Neural cell (in vitro differentiated cells): ENCODE data around the gene FMC1. TPM values are rescaled to one million over a fixed set of nuclear protein-coding genes. Genes with fewer than 3 reads are reported as not detected.

Experiments
- H2AFZ ChIP-seq: fragments of 200-600, 300-800 bp; sonication (generic), shearing (Covaris generic); 2 replicates; pipeline ENCODE4 v1.6.0; 2014; ENCODE audit warnings: low read depth, mild to moderate bottlenecking, antibody characterized with exemption, low read length, moderate library complexity
- H3F3A ChIP-seq: fragments of 200-600 bp; shearing (Covaris generic); 2 replicates; pipeline ENCODE4 v1.6.1; 2016; ENCODE audit warnings: mild to moderate bottlenecking, moderate library complexity, mixed read lengths, antibody characterized with exemption, low read length; ENCODE audit not compliant: insufficient read depth, poor library complexity, severe bottlenecking
- H3K27ac ChIP-seq: fragments of 200-600, 300-800 bp; sonication (generic), shearing (Covaris generic); 2 replicates; pipeline ENCODE4 v1.5.1; 2014; ENCODE audit warnings: mild to moderate bottlenecking, low read length, moderate library complexity
- H3K27me3 ChIP-seq: fragments of 300-800, 200-600 bp; sonication (generic), shearing (Covaris generic); 2 replicates; pipeline ENCODE4 v1.6.0; 2014; ENCODE audit warnings: mild to moderate bottlenecking, low read depth, low read length, moderate library complexity; ENCODE audit not compliant: insufficient read depth
- H3K36me3 ChIP-seq: fragments of 300-800, 200-600 bp; sonication (generic), shearing (Covaris generic); 2 replicates; pipeline ENCODE4 v1.5.1; 2014; ENCODE audit warnings: mild to moderate bottlenecking, antibody characterized with exemption, low read length, moderate library complexity; ENCODE audit not compliant: insufficient read depth
- H3K4me2 ChIP-seq: fragments of 300-800, 200-600 bp; sonication (generic), shearing (Covaris generic); 2 replicates; pipeline ENCODE4 v1.6.0; 2014; ENCODE audit warnings: mild to moderate bottlenecking, low read length
- H3K4me3 ChIP-seq: fragments of 300-800, 200-600 bp; sonication (generic), shearing (Covaris generic); 2 replicates; pipeline ENCODE4 v1.5.1; 2014; ENCODE audit warnings: mild to moderate bottlenecking, low read length, moderate library complexity
- H3K79me2 ChIP-seq: fragments of 200-600 bp; shearing (Covaris generic); replicated peaks from 2 replicates; pipeline ENCODE4 v1.6.0; 2014; ENCODE audit warnings: mild to moderate bottlenecking, low read length, moderate library complexity; ENCODE audit not compliant: insufficient read depth
- H3K9ac ChIP-seq: fragments of 300-800, 200-600 bp; sonication (generic), shearing (Covaris generic); 2 replicates; pipeline ENCODE4 v1.6.1; 2016; ENCODE audit warnings: mild to moderate bottlenecking, low read length, mixed read lengths
- H3K9me2 ChIP-seq: fragments of 200-600 bp; shearing (Covaris generic); 2 replicates; pipeline ENCODE4 v1.6.1; 2016; ENCODE audit warnings: mild to moderate bottlenecking, low read length, mixed read lengths; ENCODE audit not compliant: insufficient read depth
- H3K9me3 ChIP-seq: fragments of 200-600, 300-800 bp; sonication (generic), shearing (Covaris generic); 2 replicates; pipeline ENCODE4 v1.6.1; 2016; ENCODE audit warnings: mild to moderate bottlenecking, mixed run types, low read length, moderate library complexity, mixed read lengths
- H4K20me1 ChIP-seq: fragments of 200-600 bp; shearing (Covaris generic); 2 replicates; pipeline ENCODE4 v1.6.1; 2016; ENCODE audit warnings: mild to moderate bottlenecking, mixed run types; ENCODE audit not compliant: insufficient read depth
- CTCF ChIP-seq: fragments of 450-650 bp; IDR thresholded peaks from 2 replicates; pipeline ENCODE4 v1.5.1; 2014; ENCODE audit warnings: antibody characterized with exemption, mild to moderate bottlenecking, moderate library complexity; ENCODE audit not compliant: poor library complexity, severe bottlenecking
- EP300 ChIP-seq: fragments of 450-650 bp; conservative IDR thresholded peaks from 2 replicates; pipeline ENCODE4 v1.6.1; 2014; ENCODE audit warnings: antibody characterized with exemption, mild to moderate bottlenecking, moderate library complexity; ENCODE audit not compliant: poor library complexity, severe bottlenecking
- EZH2 ChIP-seq: fragments of 200-600, 300-800 bp; shearing (Covaris generic), sonication (generic); IDR thresholded peaks from 2 replicates; pipeline ENCODE4 v1.6.1; 2014; ENCODE audit warnings: antibody characterized with exemption, low read length, borderline replicate concordance, mild to moderate bottlenecking; ENCODE audit not compliant: insufficient read depth, poor library complexity, severe bottlenecking
- MXI1 ChIP-seq: fragments of 450-650 bp; conservative IDR thresholded peaks from 2 replicates; pipeline ENCODE4 v1.6.1; 2014; ENCODE audit warnings: antibody characterized with exemption, mild to moderate bottlenecking; ENCODE audit not compliant: poor library complexity, severe bottlenecking
- POLR2AphosphoS5 ChIP-seq: IDR thresholded peaks from 2 replicates; pipeline ENCODE4 v1.6.1; 2012
- RAD21 ChIP-seq: fragments of 450-650 bp; conservative IDR thresholded peaks from 2 replicates; pipeline ENCODE4 v1.6.1; 2014; ENCODE audit warnings: antibody characterized with exemption, mild to moderate bottlenecking, moderate library complexity
- REST ChIP-seq: IDR thresholded peaks from 2 replicates; pipeline ENCODE4 v1.6.1; 2012; ENCODE audit warnings: borderline replicate concordance
- SMC3 ChIP-seq: fragments of 450-650 bp; conservative IDR thresholded peaks from 2 replicates; pipeline ENCODE4 v1.6.1; 2014; ENCODE audit warnings: antibody characterized with exemption, mild to moderate bottlenecking, moderate library complexity; ENCODE audit not compliant: poor library complexity
- TAF1 ChIP-seq: IDR thresholded peaks from 2 replicates; pipeline ENCODE4 v1.6.1; 2012; ENCODE audit warnings: low read depth
- polyA plus RNA-seq: library from polyadenylated mRNA; depleted of rRNA; stranded (reverse); fragments of >200 nt; gene quantifications from 2 replicates; pipeline ENCODE4 v1.2.3, GENCODE V29; 2014

The FMC1 gene
- polyA plus RNA-seq, 1 donor from 2014 or later: 54.8 TPM

GRCh38 chr7:139374246-139374645 is 33.1 kb downstream of the FMC1 start:
- Histone ChIP-seq H3K36me3 (peaks cover 13% of the 10 kb centered on the region), H4K20me1 (no peaks in the 10 kb centered on the region), H3K9me2 (no peaks in the 10 kb centered on the region), H3K9me3 (no peaks in the 10 kb centered on the region), H3K27me3 (no peaks in the 10 kb centered on the region), H3K27ac (no peak overlapping the region), H3K4me2 (no peak overlapping the region), H3F3A (no peaks in the 10 kb centered on the region), H2AFZ (no peak overlapping the region), H3K4me3 (no peak overlapping the region), H3K79me2 (peaks cover 64% of the 10 kb centered on the region), H3K9ac (no peak overlapping the region)
- no peak for TF ChIP-seq SMC3
- no peak for TF ChIP-seq TAF1
- no peak for TF ChIP-seq CTCF
- TF ChIP-seq RAD21: no peak
- no peak for TF ChIP-seq EZH2
- TF ChIP-seq MXI1: no peak
- TF ChIP-seq EP300: no peak
- TF ChIP-seq REST: no peak

- H2AFZ ChIP-seq: no peak overlapping the region
- H3K79me2 ChIP-seq: peaks cover 6% of the 10 kb centered on the region
- no peaks in the 10 kb centered on the region for H4K20me1 ChIP-seq
- TF ChIP-seq POLR2AphosphoS5 (no peak), CTCF (no peak), EP300 (no peak), RAD21 (no peak), SMC3 (no peak), REST (no peak), EZH2 (no peak), TAF1 (no peak), MXI1 (no peak)
- no peak overlapping the region for H3K4me3 ChIP-seq
- H3K36me3 ChIP-seq: peaks cover 12% of the 10 kb centered on the region
- H3K27ac ChIP-seq: no peak overlapping the region
- H3K4me2 ChIP-seq: no peak overlapping the region
- no peaks in the 10 kb centered on the region for H3K9me2 ChIP-seq
- no peaks in the 10 kb centered on the region for H3K27me3 ChIP-seq
- H3K9me3 ChIP-seq: no peaks in the 10 kb centered on the region
- H3K9ac ChIP-seq: no peak overlapping the region
- no peaks in the 10 kb centered on the region for H3F3A ChIP-seq
Measured at GRCh38 chr7:139382439-139382838, 41.3 kb downstream of the FMC1 start.
